SW480 (cell line): ENCODE results near the gene ARL6IP6.
"Not testable (repeated sequence)": the region's sequence is repeated elsewhere in the genome, so short reads cannot be mapped to it uniquely, and the experiment has no call there.

Experiments used
- DNase-seq: peaks from one replicate; pipeline ENCODE4 v3.0.0-alpha.2; 2016; ENCODE audit warnings: low spot score

ARL6IP6 gene

DNA sequence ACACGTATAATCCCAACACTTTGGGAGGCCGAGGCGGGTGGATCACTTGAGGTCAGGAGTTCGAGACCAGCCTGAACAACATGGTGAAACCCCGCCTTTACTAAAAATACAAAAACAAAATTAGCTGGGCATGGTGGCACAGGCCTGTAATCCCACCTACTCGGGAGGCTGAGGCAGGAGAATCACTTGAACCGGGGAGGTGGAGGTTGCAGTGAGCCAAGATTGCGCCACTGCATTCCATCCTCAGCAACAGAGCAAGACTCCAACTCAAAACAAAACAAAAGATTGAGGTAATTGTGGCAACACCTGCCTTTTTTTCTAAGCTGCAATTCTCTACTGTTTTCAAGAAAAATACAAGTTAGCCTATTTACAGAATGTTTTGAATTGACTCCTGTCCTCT, 4.2 kb downstream of the ARL6IP6 start:
- not testable (repeated sequence) for DNase-seq

DNA sequence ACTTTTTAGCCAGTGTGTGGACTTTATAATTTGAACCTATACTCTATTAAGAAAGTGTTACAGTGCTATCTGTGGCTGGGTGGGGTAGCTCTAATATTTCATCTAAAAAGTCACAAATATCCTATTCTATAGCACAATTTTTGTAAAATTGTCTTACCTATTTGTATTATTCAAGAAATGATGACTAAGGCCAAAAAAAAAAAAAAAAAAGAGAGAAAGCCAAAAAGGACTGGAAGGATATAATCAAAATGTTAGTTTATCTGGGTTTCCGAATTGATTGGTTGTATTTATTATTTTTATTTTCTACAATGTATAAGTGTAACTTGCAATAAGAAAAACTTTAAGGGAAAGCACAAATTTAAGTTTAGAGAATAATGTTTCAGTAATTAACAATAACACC, 5.5 kb downstream of the ARL6IP6 start:
- DNase-seq: no peak

DNA sequence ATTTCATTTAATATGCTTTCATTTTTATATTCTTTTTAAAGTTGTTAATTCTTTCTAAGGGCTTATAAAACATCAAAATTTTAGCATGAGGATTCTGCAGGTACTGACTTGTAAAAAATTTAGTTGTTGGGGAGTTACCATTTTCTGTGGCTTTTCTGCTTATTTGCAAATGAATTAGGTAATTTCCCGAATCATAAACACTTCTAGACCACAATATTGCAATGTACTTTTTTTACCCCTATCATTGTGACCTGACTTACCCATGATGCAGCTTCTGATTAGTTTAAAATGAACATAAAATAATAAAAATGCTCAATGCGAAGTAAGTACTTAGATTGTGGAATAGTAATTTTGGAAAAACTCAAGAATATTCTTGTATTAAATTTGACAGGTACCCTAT, 11.4 kb downstream of the ARL6IP6 start:
- DNase-seq: no peak

DNA sequence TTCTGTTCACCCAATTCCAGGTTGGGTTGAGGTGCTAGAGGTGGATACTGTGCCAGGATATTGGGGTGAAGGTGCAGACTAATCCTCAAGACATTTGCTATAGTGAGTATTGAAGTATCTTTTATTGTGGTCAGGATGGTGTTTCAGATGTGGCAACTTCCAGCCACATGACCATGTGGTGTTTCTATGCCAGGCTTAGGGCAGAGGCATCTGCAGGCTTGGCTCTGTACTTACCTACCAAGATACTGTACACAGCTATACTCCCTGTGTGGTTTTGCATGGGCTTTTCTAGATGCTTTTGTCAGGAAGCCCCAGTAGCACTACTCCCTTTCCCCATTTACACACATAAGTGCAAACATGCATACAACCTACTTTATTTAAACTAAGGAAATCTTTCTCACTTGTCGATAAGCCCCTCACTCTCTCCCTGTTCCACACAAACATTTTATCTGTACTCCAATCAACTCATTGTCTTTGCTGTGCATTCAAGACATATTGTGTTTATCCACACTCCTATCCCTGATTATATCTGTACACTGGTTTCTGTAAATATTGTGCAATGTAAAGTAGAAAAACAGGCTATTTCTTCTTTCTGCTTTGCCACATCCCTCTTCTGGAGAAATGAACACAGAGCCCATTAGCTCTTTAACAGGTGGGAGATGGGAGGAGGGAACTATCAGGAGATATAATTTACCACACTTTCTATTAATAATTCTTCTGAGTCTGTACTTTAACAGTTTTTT, 12.3 kb downstream of the ARL6IP6 start:
- DNase-seq: peak; percentile 40

DNA sequence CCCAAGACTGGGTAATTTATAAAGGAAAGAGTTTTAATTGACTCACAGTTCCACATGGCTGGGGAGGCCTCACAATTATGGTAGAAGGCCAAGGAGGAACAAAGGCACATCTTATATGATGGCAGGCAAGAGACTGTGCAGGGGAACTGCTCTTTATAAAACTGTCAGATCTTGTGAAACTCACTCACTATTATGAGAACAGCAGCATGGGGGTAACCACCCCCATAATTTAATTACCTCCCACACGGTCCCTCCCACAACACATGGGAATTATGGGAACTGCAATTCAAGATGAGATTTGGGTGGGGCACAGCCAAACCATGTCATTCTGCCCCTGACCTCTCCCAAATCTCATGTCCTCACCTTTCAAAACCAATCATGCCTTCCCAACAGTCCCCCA, 19.1 kb downstream of the ARL6IP6 start:
- not testable (repeated sequence) for DNase-seq

DNA sequence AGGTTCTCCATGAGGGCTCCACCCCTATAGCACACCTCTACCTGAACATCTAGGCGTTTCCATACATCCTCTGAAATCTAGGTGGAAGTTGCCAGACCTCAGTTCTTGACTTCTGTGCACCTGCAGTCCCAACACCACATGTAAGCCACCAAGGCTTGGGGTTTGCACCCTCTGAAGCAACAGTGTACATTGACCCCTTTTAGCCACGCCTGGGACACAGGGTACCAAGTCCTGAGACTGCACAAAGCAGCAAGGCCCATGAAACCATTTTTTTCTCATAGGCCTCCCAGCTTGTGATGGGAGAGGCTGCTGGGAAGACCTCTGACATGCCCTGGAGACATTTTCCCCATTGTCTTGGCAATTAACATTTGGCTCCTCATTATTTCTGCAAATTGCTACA, 20.0 kb downstream of the ARL6IP6 start:
- DNase-seq: no peak

DNA sequence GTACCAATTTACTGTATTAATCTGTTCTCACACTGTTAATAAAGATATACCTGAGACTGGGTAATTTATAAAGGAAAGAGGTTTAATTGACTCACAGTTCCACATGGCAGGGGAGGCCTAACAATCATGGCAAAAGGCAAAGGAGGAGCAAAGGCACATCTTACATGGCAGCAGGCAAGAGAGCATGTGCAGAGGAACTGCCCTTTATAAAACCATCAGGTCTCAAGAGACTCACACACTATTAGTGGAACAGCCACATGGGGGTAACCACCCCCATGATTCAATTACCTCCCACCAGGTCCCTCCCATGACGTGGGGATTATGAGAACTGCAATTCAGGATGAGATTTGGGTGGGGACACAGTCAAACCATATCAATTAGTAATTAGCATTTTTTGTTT, 21.3 kb downstream of the ARL6IP6 start:
- DNase-seq: not testable (repeated sequence)

DNA sequence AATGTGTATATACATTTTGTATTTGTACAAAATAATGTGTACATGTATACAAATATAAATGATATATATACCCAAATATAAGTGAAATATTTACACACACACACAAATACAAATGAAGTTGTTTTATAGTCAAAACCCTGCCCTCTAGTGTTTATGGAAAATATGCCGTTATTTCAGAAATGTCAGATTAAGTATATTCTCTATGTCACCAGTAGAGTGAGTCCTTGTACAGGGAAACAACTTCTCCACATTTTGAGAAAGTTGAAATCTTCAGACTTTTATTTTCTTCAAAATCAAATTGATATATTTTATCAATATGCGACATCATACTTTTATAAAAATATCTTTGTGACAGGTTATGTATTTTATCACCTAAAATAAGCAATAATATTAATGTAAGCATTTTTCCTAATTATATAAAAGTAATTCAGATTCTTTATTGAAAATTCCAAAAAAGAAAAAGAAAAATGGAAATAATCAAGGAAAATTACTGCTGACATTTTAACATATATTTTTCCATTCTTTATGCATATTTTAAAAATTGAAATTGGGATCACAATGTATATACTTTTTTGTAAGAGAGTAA, 22.4 kb downstream of the ARL6IP6 start:
- peak; percentile 65 for DNase-seq

DNA sequence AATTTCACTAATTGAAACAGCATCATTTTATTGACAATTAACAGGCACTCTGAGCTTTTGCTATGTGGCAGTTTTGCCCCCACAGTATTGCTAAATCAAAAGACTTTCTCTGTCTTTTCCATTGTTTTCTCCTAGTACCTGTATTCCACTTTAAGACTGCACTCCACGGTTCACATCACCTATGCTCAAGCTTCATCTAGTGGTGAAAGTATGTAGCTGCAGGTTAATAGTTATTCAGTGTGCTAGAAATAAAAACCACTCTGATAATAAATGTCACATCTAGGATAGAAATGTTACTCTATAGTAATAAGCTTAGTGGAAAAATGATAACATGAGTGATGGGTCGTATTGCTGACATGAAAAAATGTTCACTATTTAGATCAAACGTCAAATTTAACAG, 24.6 kb downstream of the ARL6IP6 start:
- peak; percentile 36 for DNase-seq

DNA sequence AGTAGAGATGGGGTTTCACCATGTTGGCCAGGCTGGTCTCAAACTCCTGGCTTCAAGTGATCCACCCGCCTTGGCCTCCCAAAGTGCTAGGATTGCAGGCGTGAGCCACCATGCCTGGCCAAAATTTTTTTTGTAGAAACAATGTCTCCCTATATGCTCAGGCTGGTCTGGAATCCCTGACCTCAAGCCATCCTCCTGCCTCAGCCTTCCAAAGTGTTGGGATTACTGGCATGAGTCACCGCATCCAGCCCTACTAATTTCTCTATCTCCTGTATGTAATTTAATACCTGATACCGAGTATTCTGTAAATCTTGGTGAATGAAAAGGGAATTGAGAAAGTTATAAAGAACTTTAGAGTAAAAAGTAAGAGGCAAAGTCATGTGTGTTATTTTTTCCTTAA, 29.3 kb downstream of the ARL6IP6 start:
- DNase-seq: not testable (repeated sequence)

DNA sequence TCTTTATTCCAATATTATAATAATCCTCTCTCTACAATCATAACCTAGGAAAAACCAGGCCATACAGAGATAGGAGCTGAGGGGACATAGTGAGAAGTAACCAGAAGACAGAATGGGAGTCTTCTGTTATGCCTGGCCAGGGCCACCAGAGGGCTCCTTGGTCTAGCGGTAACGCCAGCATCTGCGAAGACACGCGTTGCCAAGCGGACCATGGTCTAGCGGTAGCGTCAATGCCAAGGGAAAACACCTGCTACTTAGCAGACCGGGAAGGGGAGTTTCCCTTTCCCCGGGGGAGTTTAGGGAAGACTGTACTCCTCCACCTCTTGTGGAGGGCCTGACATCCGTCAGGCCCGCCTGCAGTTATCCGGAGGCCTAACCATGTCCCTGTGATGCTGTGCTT, 36.6 kb downstream of the ARL6IP6 start:
- DNase-seq: no peak

DNA sequence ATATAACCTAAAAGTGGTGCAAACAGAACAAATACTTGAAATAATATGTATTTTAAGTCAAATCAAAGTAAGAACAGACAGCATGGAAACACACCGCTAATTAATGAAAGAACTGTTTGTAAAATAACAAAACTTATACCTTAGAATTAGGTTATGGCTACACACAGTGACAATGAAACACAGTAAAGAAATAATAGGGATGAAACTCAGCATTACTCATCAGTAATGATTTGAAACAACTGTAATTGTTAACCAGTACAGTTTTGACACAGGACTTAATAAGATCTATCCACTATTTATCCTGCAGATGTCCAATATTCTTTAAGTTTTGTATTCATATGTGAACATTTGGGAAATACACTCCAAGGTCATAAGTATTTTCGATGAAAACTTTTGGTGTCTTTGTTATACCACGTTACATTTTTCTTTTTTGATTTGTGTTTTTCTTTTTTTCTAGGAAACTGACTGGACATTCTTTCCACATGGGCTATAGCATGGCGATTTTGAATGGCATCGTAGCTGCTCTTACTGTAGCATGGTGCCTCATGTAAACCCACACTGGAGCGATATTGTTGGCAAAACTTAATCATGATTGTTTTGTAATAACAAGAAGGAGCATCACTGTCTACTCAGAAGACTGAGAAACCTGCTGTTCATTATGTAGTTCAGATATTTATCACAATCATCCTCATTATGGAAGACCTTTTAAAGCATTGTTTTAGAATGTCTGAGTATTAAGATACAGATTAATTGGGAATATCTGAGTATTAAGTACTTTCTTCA, 41.1 kb downstream of the ARL6IP6 start:
- DNase-seq: no peak

DNA sequence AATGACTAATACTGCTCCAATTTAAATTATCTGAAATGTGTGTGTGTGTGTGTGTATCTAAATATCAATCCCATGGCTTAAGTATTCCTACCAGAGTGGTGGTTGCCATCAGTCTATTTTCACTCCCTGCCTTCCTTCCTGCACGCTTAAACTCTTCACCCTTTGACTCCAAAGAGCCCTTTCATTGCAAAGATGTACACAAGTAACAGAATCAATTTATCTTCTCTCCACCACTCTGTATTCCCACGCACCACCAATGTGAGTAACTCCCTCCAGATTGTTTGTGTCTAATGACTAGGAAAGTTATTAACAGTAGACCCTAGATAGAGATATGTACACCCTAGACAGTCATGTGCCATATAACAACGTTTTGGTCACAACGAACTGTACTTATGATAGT, 42.8 kb downstream of the ARL6IP6 start:
- no peak for DNase-seq

DNA sequence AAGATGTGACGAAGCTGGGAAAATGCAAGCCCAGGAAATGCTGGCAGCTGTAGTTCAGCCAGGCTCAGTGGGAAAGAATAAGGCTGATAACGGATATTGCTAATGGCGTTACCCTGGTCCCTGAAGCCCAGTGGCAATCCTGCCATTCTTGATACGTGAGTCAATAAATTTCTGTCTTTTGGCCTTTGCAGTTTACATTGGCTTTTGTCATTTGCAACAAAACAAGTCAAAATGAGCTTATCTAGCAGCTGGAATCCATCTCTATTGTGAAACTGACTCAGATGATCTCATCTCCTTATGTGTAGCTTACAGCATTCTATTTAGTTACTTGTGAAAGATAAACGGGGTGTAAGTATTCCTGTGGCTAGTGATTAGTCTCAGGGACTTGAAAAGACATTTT, 43.8 kb downstream of the ARL6IP6 start:
- no peak for DNase-seq

DNA sequence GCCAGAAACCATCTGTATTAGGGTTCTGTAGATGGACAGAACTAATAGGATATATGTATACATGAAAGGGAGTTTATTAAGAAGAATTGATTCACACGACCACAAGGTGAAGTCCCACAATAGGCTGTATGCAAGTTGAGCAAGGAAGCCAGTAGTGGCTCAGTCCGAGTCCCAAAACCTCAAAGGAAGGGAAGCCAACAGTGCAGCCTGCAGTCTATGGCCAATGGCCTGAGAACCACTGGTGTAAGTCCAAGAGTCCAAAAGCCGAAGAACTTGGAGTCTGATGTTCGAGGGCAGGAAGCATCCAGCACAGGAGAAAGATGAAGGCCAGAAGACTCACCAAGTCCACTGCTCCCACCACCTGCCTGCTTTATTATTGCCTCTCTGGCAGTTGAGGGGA, 44.8 kb downstream of the ARL6IP6 start:
- DNase-seq: not testable (repeated sequence)

DNA sequence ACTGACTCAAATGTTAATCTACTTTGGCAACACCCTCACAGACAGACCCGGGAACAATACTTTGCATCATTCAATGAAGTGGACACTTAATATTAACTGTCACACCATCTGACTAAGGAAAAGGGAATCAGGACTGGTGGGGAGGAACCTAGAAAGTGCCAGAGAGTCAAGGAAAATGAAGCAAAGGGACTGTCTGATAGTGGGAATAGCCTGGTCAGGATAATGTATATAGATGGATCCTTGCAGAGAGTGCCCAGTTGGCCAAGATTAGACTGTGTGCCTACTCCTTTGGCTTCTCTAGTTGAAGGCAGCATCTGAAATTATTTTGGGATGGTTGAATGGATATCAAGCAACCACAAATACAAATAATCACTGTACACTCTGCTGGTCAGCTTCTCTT, 45.2 kb downstream of the ARL6IP6 start:
- no peak for DNase-seq

DNA sequence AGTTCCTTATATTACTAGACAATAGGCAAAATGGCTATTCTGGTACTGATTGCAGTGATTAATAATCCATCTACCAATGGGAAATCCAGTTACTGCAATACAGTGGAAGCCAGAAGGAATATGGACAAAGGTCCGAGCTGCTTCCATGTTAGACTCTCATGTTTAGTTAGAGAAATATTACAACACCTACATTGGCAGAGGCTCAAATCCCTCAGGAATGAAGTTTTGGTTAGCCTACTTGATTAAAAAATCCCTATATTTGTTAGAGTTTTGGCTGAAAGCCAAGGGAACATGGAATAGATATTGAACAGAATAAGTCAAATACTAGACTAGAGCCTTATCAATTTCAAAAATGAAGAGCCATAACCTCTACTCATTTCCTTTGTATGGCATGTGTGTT, 48.5 kb downstream of the ARL6IP6 start:
- DNase-seq: no peak

DNA sequence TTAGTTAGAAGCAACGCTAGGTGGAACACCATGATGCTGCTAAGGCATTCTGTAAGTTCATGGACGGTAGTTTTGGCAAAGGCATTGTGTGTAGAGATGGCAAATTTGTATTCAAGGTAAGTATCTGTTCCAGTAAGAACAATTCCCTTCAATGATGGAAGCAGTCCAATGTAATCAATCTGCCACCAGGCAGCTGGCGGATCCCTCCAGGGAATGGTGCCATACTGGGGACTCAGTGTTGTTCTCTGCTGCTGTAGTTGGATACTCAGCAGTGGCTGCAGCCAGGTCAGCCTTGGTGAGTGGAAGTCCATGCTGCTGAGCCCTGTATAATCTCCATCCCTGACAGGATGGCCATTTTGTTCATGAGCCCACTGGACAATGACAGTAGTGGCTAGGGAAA, 62.8 kb downstream of the ARL6IP6 start:
- no peak for DNase-seq

DNA sequence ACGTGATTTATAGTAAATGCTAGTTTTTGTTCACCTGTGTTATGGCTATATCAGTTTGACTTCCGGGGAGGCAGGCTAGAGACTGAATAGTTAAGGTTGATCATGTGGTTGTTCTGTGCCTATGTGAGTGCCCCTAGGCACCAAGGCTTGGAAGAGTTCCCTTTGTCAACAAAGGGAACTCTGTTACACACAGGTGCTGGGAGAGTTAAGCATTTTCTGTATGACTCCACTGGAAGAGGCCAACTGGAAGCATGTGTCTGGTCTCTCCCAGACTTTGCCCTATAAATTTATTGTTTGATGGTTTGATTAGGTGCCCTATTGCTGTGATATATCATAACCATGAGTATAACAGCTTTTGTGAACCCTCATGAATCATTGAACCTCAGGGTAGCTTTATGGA, 63.8 kb downstream of the ARL6IP6 start:
- DNase-seq: no peak

DNA sequence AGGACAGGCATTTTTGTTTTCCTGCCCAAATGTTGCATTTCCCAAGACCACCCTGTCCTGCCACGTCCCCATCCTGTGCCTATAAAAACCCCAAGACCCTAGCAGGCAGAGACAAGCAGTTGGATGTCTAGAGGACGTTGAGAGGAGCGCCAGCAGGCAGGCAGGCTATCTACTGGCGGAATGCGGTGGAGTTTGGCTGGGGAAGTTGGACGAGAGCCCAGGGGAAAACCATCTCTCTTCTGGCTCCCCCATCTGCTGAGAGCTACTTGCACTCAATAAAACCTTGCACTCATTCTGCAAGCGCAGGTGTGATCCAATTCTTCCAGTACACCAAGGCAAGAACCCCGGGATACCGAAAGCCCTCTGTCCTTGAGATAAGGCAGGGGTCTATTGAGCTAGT, 72.5 kb downstream of the ARL6IP6 start:
- no peak for DNase-seq

DNA sequence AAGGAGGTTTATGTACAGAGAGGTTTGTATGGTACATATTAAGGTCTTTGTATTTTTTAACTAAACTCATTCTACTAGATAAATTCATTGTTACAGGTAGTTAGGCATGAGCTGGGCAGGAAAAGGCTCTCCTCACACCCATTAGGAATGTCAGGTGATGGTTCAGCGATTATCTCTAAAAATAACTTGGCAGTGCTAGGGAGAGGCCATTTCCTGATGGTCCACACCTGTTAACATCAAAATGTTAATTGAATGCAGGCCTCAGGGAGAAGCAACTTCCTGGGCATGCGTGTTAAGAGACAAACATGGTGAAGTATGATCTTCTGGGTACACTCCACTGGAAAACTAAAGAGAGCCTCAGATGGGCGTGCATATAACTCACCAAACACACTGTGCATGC, 73.6 kb downstream of the ARL6IP6 start:
- no peak for DNase-seq

DNA sequence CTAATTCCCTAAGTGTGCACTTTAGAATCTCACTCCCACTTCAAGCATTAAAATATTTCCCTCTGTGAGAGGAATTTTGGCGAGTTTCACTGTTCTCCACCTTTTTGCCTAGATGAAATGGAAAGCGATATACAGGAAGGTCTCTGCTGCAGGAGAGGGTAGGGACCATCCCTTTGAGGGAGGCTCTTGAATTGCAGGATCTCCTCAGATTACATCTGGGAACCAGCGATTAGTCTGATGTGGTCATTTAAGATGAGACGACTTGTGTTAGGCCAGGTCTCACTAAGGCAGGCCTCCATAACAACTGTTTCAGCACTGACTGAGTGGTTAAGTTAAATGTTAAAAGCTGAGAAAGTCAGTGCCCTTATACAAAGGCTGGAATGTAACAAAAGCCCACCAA, 74.6 kb downstream of the ARL6IP6 start:
- no peak for DNase-seq

DNA sequence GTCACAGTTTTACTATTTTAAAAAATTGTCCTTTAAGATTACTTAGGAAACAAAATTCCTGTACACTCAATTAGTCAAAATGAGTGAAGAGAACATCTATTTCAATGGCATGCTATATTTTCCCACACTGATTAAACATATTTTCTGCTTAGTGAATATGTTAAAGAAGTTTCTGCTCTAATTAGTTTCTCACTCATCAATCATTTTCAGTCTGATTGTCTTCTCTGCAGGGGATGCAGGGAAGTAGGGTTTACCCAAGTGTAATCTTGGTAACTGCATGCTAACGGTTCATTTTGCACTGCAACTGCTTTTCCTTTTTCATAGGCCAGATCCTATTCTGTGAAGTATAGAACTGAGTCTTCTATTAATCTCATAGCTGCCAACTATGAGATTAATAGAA, 78.5 kb downstream of the ARL6IP6 start:
- DNase-seq: no peak
